SK-N-MC (cell line): ENCODE data around the gene LCA5.
A peak's percentile ranks its signal among the peaks of the same experiment; 100 is the strongest.

Experiments
- EZH2 ChIP-seq: fragments of 200-600 bp; sonication (generic); IDR thresholded peaks from one replicate; pipeline ENCODE4 v1.6.1; 2017; ENCODE audit warnings: antibody characterized with exemption
- FOXP2 ChIP-seq: optimal IDR thresholded peaks from 2 replicates; pipeline ENCODE3; 2011; ENCODE audit warnings: mild to moderate bottlenecking, moderate library complexity; ENCODE audit not compliant: insufficient read depth; ENCODE audit errors: extremely low read length, control extremely low read depth
- POLR2AphosphoS5 ChIP-seq: IDR thresholded peaks from 2 replicates; pipeline ENCODE4 v1.6.1; 2012; ENCODE audit warnings: mild to moderate bottlenecking, low read depth, low read length, borderline replicate concordance

DNA sequence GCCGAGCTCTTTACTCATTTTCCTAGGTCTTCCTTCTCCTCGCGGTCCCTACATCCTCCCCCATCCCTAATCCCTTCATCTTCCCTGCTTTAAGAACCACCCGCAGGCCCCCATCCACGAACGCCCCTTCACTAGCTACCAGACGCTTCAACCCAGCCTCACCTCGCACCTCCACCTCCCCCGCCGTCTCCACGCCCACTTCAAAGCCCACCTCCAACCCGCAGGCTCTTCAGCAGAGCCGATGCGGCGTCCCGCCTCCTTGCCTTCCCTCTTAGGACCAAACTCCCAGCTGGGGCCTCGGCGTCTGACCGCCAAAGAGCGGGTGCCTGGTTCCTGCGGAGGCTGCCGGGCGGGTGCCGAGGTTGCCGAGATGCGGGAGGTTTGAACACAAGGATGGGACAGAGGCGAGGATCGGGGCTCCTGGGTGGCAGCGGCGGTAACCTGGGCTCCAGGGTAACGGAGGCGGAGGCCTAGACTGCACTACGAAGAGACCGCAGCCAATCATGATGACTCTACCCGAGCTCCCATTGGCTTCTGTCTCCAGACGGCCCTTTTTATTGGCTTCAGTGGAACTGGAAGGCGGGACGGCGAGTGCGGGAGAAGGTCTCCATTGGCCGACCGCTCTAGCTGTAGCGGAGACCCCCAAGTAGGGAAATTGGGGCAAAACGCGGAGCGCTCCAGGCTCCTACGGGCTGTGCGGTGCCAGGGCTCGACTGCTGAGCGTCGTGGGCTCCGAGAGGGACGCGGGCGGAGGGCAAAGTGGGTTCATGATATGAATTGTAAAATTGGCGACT, at the start of gene LCA5:
- peak; percentile 90 for TF ChIP-seq POLR2AphosphoS5
- no peak for TF ChIP-seq EZH2
- TF ChIP-seq FOXP2: no peak
